Measurements from ENCODE around the gene MAGEB6B. TPM values are rescaled to one million over a fixed set of nuclear protein-coding genes. Genes with fewer than 3 reads are reported as not detected.

The MAGEB6B gene
- total RNA-seq, 1 donor from 2014 or later, result not detected

- H3K4me1 Mint-ChIP-seq (ENCODE audit: unreplicated experiment), result no peaks in the 10 kb centered on the region
- H3K27me3 Mint-ChIP-seq (ENCODE audit: unreplicated experiment), result no peaks in the 10 kb centered on the region
- no peak overlapping the region for H3K27ac Mint-ChIP-seq (ENCODE audit: unreplicated experiment)
- no peak overlapping the region for H3K4me3 Mint-ChIP-seq (ENCODE audit: unreplicated experiment)
- no peaks in the 10 kb centered on the region for H3K36me3 Mint-ChIP-seq (ENCODE audit: unreplicated experiment)
- TF ChIP-seq, protein P1, sequence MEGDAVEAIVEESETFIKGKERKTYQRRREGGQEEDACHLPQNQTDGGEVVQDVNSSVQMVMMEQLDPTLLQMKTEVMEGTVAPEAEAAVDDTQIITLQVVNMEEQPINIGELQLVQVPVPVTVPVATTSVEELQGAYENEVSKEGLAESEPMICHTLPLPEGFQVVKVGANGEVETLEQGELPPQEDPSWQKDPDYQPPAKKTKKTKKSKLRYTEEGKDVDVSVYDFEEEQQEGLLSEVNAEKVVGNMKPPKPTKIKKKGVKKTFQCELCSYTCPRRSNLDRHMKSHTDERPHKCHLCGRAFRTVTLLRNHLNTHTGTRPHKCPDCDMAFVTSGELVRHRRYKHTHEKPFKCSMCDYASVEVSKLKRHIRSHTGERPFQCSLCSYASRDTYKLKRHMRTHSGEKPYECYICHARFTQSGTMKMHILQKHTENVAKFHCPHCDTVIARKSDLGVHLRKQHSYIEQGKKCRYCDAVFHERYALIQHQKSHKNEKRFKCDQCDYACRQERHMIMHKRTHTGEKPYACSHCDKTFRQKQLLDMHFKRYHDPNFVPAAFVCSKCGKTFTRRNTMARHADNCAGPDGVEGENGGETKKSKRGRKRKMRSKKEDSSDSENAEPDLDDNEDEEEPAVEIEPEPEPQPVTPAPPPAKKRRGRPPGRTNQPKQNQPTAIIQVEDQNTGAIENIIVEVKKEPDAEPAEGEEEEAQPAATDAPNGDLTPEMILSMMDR (IDR thresholded peaks at IDR 0.05), result no peak
- DNase-seq (ENCODE audit: extremely low spot score, unreplicated experiment), result no peak
- peaks cover 19% of the 10 kb centered on the region for H3K9me3 Mint-ChIP-seq (ENCODE audit: unreplicated experiment)
Observed at GRCh38 chrX:26208012-26208411, 47.6 kb downstream of the MAGEB6B start.

Other genes starting within 250 kb of the MAGEB6B start
- not detected in 2 replicates for gene MAGEB18, start 22.3 kb upstream of the MAGEB6B start, total RNA-seq
- not detected in 2 replicates for gene MAGEB6, start 31.8 kb downstream of the MAGEB6B start, total RNA-seq
- not detected in 2 replicates for gene MAGEB5, start 55.6 kb downstream of the MAGEB6B start, total RNA-seq